Choroid plexus epithelial cell (primary cell): ENCODE data around the gene PGC.
A peak's percentile ranks its signal among the peaks of the same experiment; 100 is the strongest.

Source experiments
- DNase-seq: peaks from one replicate; pipeline ENCODE4 v3.0.0-alpha.2; 2010; ENCODE audit warnings: low read depth
- H3K4me3 ChIP-seq: 2 replicates; pipeline ENCODE4 v1.5.1; 2011; ENCODE audit warnings: low read depth, mild to moderate bottlenecking, control low read depth, low read length, moderate library complexity
- CTCF ChIP-seq: conservative IDR thresholded peaks from 2 replicates; pipeline ENCODE4 v1.5.1; 2011; ENCODE audit warnings: low read depth, mild to moderate bottlenecking, control low read depth, inconsistent platforms, low read length, moderate library complexity

PGC gene

GRCh38 chr6:41786451-41787218 lies 39.4 kb upstream of the PGC start:
- peak overlapping the region; percentile 99 for H3K4me3 ChIP-seq
- TF ChIP-seq CTCF: peak; percentile 54
- peak; percentile 78 for DNase-seq

- peak overlapping the region; percentile 99 for H3K4me3 ChIP-seq
- DNase-seq: peak; percentile 15
- TF ChIP-seq CTCF: peak; percentile 1
Measured at GRCh38 chr6:41785689-41786450, 38.7 kb upstream of the PGC start.

- TF ChIP-seq CTCF: no peak
- no peak overlapping the region for H3K4me3 ChIP-seq
- DNase-seq: no peak
Measured at GRCh38 chr6:41785254-41785653, 38.1 kb upstream of the PGC start.

GRCh38 chr6:41784581-41785171 lies 37.5 kb upstream of the PGC start:
- H3K4me3 ChIP-seq: no peak overlapping the region
- no peak for TF ChIP-seq CTCF
- no peak for DNase-seq

- TF ChIP-seq CTCF: no peak
- DNase-seq: no peak
- no peak overlapping the region for H3K4me3 ChIP-seq
Measured at GRCh38 chr6:41783106-41783780, 36.0 kb upstream of the PGC start.

- DNase-seq: no peak
- peak overlapping the region; percentile 67 for H3K4me3 ChIP-seq
- TF ChIP-seq CTCF: no peak
Measured at GRCh38 chr6:41781366-41781730, 34.2 kb upstream of the PGC start.
